ENCODE measurements around the gene KIAA1143.

The KIAA1143 gene

DNA sequence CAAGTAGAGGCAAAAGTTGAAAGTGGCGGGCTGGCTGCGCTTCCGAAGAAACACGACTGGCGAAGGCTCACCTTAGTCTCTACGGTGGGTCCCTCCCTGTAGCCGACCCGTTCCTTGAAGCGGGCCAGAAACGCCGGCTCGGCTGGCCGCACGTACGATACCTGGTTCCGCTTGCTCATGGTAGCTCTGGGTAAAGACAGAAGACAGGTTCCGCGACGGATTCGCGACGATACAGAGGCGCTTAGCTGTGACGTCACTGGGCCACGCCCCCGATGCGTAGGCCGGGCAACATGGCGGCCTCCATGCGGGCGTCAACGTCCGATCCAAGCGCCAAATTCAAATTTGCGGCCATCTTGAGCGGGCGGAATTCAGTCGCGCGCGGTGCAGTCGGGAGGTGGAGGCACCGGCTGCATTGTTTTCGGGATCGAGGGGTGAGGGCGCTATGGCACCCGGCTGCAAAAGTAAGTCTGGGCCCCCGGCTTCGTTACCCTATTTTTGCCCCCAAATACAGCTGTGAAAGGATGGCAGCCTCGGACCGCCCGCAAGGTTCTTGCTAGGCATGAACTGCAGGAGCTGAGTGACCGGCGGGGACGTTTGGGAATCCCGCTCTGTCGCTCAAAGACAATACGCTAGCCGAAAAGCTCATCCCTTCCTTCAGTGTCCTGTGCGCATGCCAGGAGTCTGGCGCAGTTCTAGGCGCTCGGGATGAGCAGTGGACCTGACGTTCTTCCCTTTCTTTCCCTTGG, at the start of gene KIAA1143, which contains the start of gene KIF15:
TSS of gene KIAA1143 (minus strand) at position 196 of the 746 bp plus-strand sequence. CDS start at position 179, 17 bp downstream.
TSS of gene KIF15 (plus strand) at position 371 of the 746 bp plus-strand sequence. CDS start at position 443, 72 bp downstream.
- peak; percentile 95 for DNase-seq

DNA sequence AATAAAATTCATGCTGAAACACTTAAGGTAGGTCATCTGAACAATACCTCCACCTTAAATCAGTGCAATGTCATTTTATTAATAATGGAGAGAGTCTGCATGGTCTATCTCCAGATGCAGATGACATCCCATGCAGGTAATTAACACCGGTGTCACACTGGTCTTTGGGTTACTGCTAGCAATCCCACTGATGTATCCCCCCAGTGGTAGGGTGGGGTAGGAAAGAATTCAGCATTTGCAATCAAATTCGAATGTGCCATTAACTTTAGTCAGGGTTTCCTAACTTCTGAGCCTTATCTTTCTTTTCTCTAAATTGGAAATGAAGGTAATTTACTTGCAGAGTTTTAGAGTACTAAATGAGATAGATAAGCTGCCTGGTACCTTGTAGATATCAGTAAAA, 44.5 kb upstream of the KIAA1143 start:
- no peak for DNase-seq

DNA sequence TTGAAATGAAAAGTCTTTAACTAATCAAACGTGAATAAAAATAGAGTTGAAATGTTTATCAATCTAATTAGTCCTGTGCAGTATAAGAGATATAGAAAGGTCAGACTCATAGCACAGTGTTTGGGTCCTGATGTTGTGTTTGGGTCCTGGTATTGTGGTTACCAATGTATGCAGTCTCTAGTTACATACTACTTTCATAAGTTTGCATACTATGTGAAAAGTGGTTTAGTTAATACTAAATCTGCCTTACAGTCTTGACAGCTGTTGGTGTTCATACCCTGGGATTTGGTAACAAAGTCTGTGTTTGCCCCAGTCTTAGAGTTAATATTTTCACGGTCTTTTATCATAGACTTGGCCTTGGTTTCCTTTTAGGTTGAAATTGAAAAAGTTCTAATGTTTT, 41.9 kb upstream of the KIAA1143 start:
- no peak for DNase-seq

GRCh38 chr3:44802011-44802410, 40.6 kb upstream of the KIAA1143 start:
- DNase-seq, result no peak

DNA sequence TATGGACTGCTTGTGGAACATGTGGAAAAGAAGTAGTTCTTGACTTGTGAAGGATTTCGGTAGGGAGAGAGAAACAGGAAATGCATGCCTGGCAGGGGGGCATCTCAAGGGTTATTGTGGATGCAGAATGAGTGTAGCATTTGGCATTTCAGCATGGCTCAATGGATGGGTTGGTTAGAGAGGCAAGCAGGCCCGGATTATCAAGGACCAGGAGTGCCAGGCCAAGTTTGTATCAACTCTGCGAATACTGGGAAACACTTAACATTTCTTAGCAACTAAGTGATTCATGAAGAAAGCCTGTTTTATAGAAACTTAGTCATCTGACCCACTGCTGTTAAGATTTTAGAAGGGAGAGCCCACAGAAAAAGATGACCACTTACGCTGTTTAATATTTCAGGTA, 33.8 kb upstream of the KIAA1143 start:
- no peak for DNase-seq

DNA sequence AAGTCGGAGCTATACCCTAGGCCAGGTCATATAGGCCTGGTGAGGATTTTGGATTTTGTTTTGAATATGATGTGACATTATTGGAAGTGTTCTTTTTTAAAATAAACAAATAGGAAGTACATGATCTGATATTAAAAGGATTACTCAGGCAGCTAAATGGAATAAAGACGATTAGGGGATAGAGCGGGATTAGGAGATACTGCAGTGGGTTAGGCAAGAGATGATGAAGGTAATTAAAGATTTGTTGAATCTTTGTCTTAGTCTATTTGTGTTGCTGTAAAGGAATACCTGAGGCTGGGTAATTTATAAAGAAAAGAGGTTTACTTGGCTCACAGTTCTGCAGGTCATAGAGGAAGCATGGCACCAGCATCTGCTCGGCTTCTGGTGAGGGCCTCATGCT, 21.5 kb upstream of the KIAA1143 start:
- no peak for DNase-seq

DNA sequence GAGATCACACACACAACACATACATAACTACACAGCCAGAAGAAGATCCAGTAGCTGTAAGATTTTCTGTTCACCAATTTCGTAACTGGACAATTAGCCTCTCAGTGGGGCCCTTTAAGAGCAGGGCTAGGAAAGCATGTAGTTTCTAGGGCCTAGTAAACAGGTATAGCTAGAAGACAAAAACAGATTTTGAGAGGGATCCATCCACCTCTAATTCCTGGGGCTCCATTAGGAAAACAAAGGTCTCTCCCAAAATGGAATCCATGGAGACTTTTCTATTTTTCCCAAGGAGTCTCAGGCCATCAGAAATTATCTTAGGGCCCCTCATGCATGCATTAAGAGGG, 10.7 kb upstream of the KIAA1143 start:
- DNase-seq, result no peak

DNA sequence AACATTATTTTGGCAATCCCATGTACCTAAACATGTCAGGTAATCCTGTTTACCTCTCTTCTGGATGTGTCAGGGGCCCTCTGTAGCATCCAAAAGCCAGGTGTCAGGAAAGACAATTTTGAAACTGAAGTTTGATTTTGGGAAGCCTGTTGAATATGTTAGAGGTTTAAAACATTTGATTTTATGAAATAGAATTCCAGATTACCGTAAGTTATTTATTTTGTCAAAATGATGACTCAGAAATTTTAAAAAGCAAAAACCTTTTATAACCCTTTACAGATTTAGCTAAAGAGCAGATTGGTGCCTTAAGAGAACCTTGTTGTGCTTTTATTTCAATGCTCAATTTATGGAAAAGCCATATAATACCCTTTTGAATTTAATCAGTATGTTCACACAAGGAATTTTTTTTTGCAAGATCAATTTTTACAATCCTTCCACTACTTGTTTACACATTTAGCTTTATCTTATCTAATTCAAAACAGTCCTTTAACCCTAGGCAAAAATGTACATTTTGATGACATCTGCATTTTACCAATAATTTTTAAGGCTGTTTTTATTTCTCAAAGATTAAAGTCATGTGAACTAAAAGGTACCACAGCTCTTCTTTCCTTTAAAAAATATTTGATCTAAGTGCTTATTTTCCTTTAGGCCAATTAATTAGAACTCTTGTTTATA, 10.1 kb upstream of the KIAA1143 start:
- DNase-seq, result no peak

DNA sequence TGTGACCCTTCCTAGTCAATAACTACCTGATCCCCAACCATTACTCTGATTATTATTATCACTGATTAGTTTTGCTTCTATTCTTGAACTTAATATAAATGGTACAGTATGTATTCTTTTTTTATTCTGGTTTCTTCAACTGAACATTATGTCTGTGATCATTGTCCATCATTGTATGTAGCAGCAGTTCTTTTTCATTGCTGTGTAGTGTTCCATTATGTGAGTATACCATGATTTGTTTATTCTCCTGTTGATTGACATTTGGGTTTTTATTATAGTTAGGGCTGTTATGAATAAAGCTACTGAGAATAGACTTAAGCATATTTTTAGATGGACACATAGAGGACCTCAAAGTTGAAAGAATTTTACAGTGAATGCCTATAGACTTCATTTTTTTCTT, 2.8 kb upstream of the KIAA1143 start:
- no peak for DNase-seq

- no peak for DNase-seq
These were observed 1.3 kb upstream of the KIAA1143 start for GRCh38 chr3:44762690-44763089.

DNA sequence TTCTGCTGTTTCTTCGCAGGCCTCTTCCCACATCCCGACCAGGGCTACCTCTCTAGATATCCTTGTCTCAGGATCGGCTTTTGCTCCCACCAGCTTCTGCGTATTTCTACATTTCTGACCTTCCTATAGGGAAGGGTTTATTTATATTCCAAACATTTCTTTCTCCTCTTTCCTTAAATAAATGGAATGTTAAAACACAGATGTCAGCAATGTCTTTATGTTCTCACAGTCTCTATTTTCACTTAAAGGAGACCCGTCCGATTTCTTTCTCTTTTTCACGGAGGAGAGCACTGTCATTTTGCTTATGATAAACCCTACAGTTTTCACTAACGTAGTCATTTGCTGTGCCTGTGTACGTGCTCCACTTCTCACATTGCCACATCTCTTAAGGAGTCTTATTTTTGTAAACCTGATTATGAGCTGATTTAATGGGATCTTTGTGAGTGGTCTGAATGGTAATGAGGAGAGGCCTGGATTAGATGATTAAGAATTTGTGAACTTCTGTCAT, 805 bp upstream of the KIAA1143 start:
- peak; percentile 6 for DNase-seq

DNA sequence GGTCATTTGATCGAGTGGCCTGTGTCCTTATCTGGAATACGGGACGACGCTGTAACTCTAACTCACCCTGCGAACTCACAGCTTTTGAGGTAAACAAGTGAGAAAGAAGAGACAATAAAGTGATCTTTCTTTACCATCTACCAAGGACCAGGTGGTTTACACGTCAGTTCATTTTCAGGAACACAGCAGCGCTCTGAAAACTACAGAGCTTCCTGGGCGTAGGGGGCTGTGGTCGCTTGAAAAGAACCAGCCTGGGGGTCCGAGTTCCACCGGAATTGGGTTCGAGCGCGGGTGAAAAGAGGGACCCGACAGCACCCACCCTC, 357 bp downstream of the KIAA1143 start:
- DNase-seq, result no peak

- no peak for DNase-seq
These were observed 26.7 kb downstream of the KIAA1143 start for GRCh38 chr3:44734646-44735168.

DNA sequence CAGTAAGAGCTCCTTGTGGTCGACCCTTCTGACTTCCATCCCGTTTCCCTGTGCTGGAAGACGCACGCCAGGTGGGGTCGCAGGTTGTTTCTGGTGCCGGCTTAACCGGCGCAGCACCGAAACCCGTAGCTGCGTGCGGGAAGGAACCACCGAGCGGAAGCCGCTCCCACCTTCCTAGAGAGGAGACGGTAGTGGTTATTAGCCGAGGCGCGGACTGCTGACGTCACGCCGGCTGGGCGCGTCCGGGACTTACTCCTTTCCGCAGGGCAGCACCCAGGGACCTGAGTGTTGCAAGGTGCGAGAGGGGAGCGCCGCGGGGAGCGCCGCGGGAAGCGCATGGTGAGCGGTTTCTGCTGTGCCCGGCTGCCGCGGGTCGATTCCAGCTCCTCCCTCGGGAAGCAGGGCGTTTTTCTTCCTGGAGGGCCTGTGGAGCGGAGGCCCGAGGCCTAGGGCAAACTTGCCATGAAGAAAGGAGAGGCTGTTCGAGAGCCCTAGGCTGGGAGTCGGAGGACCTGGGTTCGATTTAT, 32.0 kb downstream of the KIAA1143 start, which contains the start of gene ZNF501:
TSS of gene ZNF501 (plus strand) at position 252 of the 527 bp plus-strand sequence. CDS start 4,787 bp downstream, outside the sequence.
- DNase-seq, result peak; percentile 93

- no peak for DNase-seq
These were observed 39.4 kb downstream of the KIAA1143 start for GRCh38 chr3:44722103-44722401.

GRCh38 chr3:44721231-44722102, 40.0 kb downstream of the KIAA1143 start:
- peak; percentile 14 for DNase-seq

DNA sequence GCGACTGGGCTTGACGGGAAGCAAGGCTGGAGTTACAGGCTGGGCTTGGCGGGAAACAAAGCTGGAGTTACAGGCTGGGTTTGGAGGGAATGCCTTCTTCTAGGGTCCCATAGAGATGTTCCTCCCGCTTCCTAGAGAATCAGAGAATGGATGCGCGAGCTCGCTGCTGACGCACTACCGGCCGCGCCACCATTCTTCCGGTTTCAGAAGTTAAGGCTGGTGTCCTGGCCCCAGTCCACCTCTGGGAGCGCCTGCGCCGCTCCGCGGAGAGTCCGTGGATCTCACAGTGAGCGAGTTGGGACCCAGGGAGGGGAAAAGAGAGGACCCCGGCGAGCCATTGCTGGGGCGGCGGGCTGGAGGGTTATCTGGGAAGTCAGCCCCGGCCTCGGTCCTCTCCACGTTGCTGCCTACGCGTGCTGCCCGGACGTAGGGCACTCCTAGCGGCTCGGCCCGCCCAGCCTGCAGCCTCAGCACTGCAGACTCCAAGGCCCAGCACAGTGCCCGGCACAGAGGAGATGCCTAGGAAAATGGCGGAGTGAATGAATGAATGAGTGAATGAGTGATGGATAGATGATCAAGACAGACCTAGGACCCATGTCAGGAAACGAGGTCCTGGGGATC, 48.9 kb downstream of the KIAA1143 start, which contains the start of gene ZNF502:
TSS of gene ZNF502 (plus strand) at position 206 of the 621 bp plus-strand sequence. CDS start 7,602 bp downstream, outside the sequence.
- peak; percentile 92 for DNase-seq

All from fibroblast of skin of right biceps (primary cell).